Panc1 (cell line): ENCODE data around the gene AP3D1. TPM values are rescaled to one million over a fixed set of nuclear protein-coding genes. Genes with fewer than 3 reads are reported as not detected.

Source experiments
- ATAC-seq: fragments of 200-7000 bp; cut with Tn5 transposase; 2 replicates; pipeline ENCODE4 v1.9.1; 2020; ENCODE audit warnings: mild to moderate bottlenecking, moderate library complexity
- BruUV-seq: library from RNA; stranded (reverse); fragments of 400-500 nt; replicated peaks from 2 replicates; lab custom pipeline; 2021; lab: Mats Ljungman, UMichigan
- CTCF ChIA-PET: fragments of 300-600 bp; sonication (Branson Sonifier 250); formaldehyde crosslinking; loops from one replicate; lab custom pipeline; 2022; ENCODE audit warnings: antibody characterized with exemption; lab: Charles Lee
- POLR2A ChIA-PET: fragments of 300-600 bp; sonication (Branson Sonifier 250); formaldehyde crosslinking; loops from one replicate; lab custom pipeline; 2022; ENCODE audit warnings: antibody characterized with exemption; lab: Charles Lee
- DNase-seq: peaks from one replicate; pipeline ENCODE4 v3.0.0-alpha.2; 2010; ENCODE audit warnings: low read depth, low spot score
- H3K27ac ChIP-seq: 2 replicates; pipeline ENCODE4 v1.5.1; 2011; ENCODE audit warnings: mild to moderate bottlenecking, low read length, inconsistent platforms
- H3K27me3 ChIP-seq: fragments of 200-500 bp; sonication (Bioruptor generic); 2 replicates; pipeline ENCODE4 v1.6.0; 2014; ENCODE audit warnings: low read length, inconsistent platforms; ENCODE audit not compliant: control insufficient read depth, insufficient read depth
- H3K36me3 ChIP-seq: fragments of 200-500 bp; sonication (Bioruptor generic); 2 replicates; pipeline ENCODE4 v1.5.1; 2014; ENCODE audit warnings: inconsistent platforms, mild to moderate bottlenecking, low read length, moderate library complexity; ENCODE audit not compliant: control insufficient read depth, insufficient read depth
- H3K4me1 ChIP-seq: 2 replicates; pipeline ENCODE4 v1.5.1; 2011; ENCODE audit warnings: inconsistent platforms, mild to moderate bottlenecking, low read length, moderate library complexity; ENCODE audit not compliant: control insufficient read depth, insufficient read depth
- H3K4me3 ChIP-seq, 2 experiments: 2 replicates each; pipeline ENCODE4 v1.5.1; 2011 to 2012; ENCODE audit warnings: low read depth in 2 of 2, low read length in 2 of 2, mild to moderate bottlenecking in 2 of 2, inconsistent platforms in 1 of 2, moderate library complexity in 1 of 2
- H3K9me3 ChIP-seq: fragments of 200-500 bp; sonication (Bioruptor generic); 2 replicates; pipeline ENCODE4 v1.5.1; 2014; ENCODE audit warnings: low read depth, mild to moderate bottlenecking, inconsistent platforms, low read length, moderate library complexity; ENCODE audit not compliant: control insufficient read depth, insufficient read depth
- POLR2AphosphoS5 ChIP-seq: IDR thresholded peaks from 2 replicates; pipeline ENCODE4 v1.6.1; 2012; ENCODE audit warnings: mild to moderate bottlenecking, low read depth, low read length, moderate library complexity
- SIN3A ChIP-seq: IDR thresholded peaks from 2 replicates; pipeline ENCODE4 v1.6.1; 2012; ENCODE audit warnings: low read depth, mild to moderate bottlenecking, low read length, moderate library complexity, borderline replicate concordance; ENCODE audit not compliant: insufficient read depth
- TCF7L2 ChIP-seq: IDR thresholded peaks from 2 replicates; pipeline ENCODE4 v1.6.1; 2011; ENCODE audit warnings: mild to moderate bottlenecking, low read depth, low read length, inconsistent platforms
- in situ Hi-C: cut with HindIII; loops from 2 replicates; pipeline ENCODE4 v1.10.0; 2016; ENCODE audit warnings: low sequenced_read_pairs, low pct_unique_long_range_greater_than_20kb
- intact Hi-C: fragments of 100-400 bp; cut with micrococcal nuclease; formaldehyde crosslinking; loops from one replicate; pipeline ENCODE4 v1.10.0; 2022; ENCODE audit not compliant: unreplicated experiment
- total RNA-seq: library from RNA; stranded (reverse); gene quantifications from one replicate; pipeline ENCODE4 v1.2.1, GENCODE V29; 2021; ENCODE audit not compliant: unreplicated experiment
- TF ChIP-seq, protein P1 (sequence below): fragments of 450-650 bp; IDR thresholded peaks from 2 replicates; pipeline ENCODE4 v1.5.1; 2017; ENCODE audit warnings: mild to moderate bottlenecking
- TF ChIP-seq, protein P2 (sequence below), 2 experiments: IDR thresholded peaks; 2 replicates each; pipeline ENCODE4 v1.6.1; 2011 to 2012; ENCODE audit warnings: low read depth in 2 of 2, control low read depth in 1 of 2, low read length in 1 of 2, mild to moderate bottlenecking in 1 of 2, moderate library complexity in 1 of 2; ENCODE audit not compliant: insufficient read depth in 1 of 2

Gene AP3D1
- total RNA-seq, 1 experiment from 2014 or later: 167 TPM

DNA sequence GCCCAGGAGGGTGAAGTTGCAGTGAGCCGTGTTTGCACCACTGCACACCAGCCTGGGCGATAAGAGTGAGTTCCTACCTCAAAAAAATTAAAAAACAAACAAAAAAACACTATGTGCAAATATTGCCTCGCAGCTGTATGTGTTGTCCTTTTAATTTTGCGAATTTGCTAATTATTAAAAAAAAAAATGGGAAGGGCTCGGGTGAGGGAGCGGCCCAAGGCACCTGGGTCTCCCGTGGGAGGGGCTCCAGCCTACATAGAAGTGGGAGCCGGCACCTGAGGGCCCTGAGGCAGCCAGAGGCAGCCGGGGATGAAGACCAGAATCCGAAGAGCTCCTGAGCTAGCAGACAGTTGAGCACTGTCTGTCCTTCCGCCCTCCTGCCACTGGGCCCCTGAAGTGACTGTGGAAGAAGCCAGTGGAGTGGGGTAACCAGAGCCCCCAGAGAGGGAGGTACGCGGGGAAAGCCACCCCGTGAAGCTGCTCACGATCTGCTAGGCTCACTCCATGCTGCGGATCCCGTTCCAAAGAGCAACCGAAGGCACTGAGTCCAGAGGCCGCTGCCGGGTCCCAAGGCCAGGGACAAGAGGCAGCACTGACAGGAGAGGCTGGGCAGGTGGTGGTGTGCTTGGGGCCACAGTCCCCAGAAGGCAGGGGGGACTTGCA, 48.2 kb downstream of the AP3D1 start:
- H3K27me3 ChIP-seq: no peaks in the 10 kb centered on the region
- ChIA-PET CTCF (interaction anchor here (0.7 kb wide), 1 partner anchor 33 kb away, joined by 4 read pairs; no protein-coding TSS in a partner anchor), POLR2A (no interaction called here)
- intact Hi-C loops (no loop called here), in situ Hi-C loops (no loop called here)
- H3K9me3 ChIP-seq: no peaks in the 10 kb centered on the region
- BruUV-seq: no TSS peak
- H3K4me3 ChIP-seq: no peak overlapping the region
- no peak for DNase-seq
- H3K4me1 ChIP-seq: no peaks in the 10 kb centered on the region
- no peak for ATAC-seq
- no peaks in the 10 kb centered on the region for H3K36me3 ChIP-seq
- no peak for TF ChIP-seq POLR2AphosphoS5
- no peak for TF ChIP-seq TCF7L2
- TF ChIP-seq SIN3A: no peak
- TF ChIP-seq, protein P1, sequence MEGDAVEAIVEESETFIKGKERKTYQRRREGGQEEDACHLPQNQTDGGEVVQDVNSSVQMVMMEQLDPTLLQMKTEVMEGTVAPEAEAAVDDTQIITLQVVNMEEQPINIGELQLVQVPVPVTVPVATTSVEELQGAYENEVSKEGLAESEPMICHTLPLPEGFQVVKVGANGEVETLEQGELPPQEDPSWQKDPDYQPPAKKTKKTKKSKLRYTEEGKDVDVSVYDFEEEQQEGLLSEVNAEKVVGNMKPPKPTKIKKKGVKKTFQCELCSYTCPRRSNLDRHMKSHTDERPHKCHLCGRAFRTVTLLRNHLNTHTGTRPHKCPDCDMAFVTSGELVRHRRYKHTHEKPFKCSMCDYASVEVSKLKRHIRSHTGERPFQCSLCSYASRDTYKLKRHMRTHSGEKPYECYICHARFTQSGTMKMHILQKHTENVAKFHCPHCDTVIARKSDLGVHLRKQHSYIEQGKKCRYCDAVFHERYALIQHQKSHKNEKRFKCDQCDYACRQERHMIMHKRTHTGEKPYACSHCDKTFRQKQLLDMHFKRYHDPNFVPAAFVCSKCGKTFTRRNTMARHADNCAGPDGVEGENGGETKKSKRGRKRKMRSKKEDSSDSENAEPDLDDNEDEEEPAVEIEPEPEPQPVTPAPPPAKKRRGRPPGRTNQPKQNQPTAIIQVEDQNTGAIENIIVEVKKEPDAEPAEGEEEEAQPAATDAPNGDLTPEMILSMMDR: no peak
- TF ChIP-seq, protein P2, sequence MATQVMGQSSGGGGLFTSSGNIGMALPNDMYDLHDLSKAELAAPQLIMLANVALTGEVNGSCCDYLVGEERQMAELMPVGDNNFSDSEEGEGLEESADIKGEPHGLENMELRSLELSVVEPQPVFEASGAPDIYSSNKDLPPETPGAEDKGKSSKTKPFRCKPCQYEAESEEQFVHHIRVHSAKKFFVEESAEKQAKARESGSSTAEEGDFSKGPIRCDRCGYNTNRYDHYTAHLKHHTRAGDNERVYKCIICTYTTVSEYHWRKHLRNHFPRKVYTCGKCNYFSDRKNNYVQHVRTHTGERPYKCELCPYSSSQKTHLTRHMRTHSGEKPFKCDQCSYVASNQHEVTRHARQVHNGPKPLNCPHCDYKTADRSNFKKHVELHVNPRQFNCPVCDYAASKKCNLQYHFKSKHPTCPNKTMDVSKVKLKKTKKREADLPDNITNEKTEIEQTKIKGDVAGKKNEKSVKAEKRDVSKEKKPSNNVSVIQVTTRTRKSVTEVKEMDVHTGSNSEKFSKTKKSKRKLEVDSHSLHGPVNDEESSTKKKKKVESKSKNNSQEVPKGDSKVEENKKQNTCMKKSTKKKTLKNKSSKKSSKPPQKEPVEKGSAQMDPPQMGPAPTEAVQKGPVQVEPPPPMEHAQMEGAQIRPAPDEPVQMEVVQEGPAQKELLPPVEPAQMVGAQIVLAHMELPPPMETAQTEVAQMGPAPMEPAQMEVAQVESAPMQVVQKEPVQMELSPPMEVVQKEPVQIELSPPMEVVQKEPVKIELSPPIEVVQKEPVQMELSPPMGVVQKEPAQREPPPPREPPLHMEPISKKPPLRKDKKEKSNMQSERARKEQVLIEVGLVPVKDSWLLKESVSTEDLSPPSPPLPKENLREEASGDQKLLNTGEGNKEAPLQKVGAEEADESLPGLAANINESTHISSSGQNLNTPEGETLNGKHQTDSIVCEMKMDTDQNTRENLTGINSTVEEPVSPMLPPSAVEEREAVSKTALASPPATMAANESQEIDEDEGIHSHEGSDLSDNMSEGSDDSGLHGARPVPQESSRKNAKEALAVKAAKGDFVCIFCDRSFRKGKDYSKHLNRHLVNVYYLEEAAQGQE (IDR thresholded peaks at IDR 0.05; ENCODE audit: insufficient read depth in 1 of 2, low read depth in 2 of 2, low read length in 1 of 2): no peak
- no peak overlapping the region for H3K27ac ChIP-seq

DNA sequence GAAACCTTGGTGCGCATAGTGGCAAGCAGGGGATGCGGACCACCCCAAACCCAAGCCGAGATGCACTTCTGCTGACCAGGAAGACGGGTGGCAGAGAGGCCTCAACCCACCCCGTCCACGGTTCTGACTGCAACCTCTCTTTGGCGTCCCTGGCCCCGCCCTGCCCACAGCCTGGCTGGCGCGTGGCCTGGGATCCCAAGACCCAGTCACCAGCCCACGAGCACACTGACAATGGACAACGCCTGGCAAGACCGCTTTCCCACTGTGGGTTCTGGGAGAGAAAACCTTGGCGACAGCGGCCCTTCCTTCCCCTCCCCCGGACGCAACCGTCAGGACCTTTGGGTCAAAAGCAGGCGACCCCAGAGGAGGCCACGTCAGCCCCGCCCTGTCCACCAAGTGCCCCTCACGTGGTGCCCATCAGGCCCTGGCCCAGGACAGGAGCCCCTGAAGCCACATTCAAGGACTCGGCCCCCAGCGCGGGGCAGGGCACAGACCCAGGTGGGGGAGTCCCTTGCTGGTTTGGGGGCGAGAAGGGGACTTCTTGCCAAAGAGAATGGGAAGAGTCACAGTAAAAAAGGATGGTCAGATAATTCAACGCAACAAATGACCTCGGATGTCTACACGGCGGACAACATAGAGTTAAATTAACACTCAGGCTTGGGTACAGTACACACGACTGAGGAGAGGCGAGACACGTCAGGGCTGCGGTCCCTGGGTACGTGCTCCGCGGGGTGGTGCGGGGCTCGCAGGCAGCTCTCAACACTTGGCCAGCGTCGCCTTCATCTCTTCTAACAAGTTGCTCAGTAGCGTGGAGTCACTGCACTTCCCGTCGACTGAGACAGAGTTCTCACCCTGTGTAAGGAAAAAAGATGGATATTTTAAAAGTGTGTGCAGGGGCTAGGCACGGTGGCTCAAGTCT, 49.7 kb downstream of the AP3D1 start:
- no peaks in the 10 kb centered on the region for H3K36me3 ChIP-seq
- ATAC-seq: no peak

More for the DNA sequence above, 49.7 kb downstream of the AP3D1 start:
- ChIA-PET CTCF (no interaction called here), POLR2A (no interaction called here)
- Histone ChIP-seq H3K4me1 (0 out of 2 replicates have a peak, but pooled peaks cover 3% of the 10 kb centered on the region), H3K27me3 (no peaks in the 10 kb centered on the region), H3K9me3 (no peaks in the 10 kb centered on the region), H3K27ac (no peak overlapping the region), H3K4me3 (no peak overlapping the region)
- no peak for TF ChIP-seq POLR2AphosphoS5
- TF ChIP-seq, protein P1: no peak
- TF ChIP-seq, protein P2 (IDR thresholded peaks at IDR 0.05; ENCODE audit: insufficient read depth in 1 of 2, low read depth in 2 of 2, low read length in 1 of 2): no peak
- no peak for TF ChIP-seq TCF7L2
- no peak for TF ChIP-seq SIN3A
- DNase-seq: no peak
- intact Hi-C loops: no loop called here
- no TSS peak for BruUV-seq
- in situ Hi-C loops: no loop called here
